HS-5 (cell line): ENCODE data around the gene C12orf76.

Experiments
- DNase-seq: peaks from one replicate; pipeline ENCODE4 v3.0.0-alpha.2; 2012; ENCODE audit warnings: low read depth

C12orf76 gene

DNA sequence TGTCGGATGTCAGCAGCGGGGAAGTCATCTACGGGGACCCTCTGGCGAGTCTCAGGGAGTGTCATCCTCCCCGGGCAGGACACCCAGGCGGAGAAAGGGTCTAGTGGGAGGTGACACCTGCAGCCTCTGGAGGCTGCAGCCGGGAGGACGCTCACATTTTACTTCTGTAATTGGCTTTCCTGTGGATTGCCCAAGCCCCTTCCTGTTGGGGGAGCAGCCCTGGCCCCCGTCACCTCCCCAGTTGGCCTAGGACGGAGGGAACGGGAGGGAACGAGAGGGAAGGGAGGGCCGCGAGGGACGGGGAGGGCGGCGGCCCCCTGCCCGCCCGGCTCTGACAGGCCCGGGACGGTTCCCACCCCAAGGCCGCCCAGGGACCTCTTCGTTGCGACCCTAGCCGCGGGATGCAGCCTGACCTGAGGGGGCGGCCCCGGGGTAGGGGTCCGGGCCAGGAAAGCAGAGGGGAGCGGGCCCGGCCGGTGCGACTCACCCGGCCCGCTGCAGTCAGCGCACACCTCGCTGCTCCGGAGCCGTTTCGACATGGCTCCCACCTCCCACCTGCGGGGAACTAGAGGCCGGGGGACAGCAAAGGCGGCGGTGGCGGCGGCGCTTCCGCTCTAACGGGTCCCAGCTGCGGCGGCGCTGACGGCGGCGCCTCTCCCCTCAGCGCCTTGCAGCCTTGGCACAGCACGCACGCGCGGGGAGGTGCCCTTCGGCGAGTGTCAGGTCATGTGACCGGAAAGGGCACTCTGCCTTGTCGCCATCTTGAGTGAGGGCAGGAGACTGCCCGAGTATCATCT lies 52.4 kb downstream of the C12orf76 start, which contains the start of gene GIT2:
Gene GIT2 (minus strand): TSS at position 683 of the 797 bp plus-strand sequence. CDS start 144 bp downstream, at position 539.
- DNase-seq, result peak; percentile 70

GRCh38 chr12:109995361-109995685 lies 53.0 kb downstream of the C12orf76 start:
- DNase-seq, result no peak

DNA sequence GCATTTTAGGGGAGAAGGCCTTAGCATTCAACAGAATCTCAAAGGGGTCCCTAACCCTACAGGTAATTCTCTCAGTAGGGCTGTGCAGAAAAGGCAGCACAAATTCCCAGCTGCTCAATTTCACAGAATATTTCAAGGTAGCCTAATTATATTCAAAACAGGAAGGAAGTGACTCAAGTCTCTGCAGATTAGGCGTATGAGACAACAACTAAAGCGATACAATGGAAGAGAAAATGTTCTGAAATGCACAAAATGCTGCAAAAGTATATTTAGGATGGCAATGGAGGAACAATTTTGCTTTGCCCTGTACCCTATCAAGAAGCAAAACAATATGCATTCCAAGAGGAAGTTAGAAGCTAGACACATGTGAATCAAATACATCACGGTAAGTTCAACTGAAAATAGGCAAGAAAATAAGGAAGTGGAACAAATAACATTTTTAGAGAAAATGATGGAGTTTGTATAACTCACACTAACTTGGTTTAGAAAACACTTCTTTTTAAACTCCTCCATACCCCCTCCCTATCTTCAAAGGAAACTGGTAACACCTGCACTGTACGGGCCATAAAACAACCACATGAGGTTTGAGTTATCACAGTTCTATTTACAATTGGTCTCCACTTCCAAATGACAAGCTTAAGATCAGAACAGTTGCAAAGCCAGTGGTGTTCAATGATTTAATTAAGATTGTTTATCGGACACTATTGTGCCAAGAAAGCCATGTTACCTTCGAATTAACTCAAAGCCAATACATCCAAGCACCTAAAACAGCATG lies 53.7 kb downstream of the C12orf76 start:
- no peak for DNase-seq

GRCh38 chr12:109993091-109993490 lies 55.2 kb downstream of the C12orf76 start:
- DNase-seq, result no peak

- no peak for DNase-seq
Measured at GRCh38 chr12:109991586-109991985, 56.7 kb downstream of the C12orf76 start.
